NAMALWA (cell line): ENCODE data around the gene SRGN.
"Not testable (repeated sequence)": the region's sequence is repeated elsewhere in the genome, so short reads cannot be mapped to it uniquely, and the experiment has no call there.

Experiments
- DNase-seq: peaks from one replicate; pipeline ENCODE4 v3.0.0-alpha.2; 2015; ENCODE audit warnings: low spot score

SRGN gene

GRCh38 chr10:69087590-69088470 is at the start of gene SRGN:
SRGN (plus strand) TSS chr10:69088103; CDS start chr10:69088158, 55 bp downstream.
- peak; percentile 81 for DNase-seq

GRCh38 chr10:69040904-69041303 is 47.0 kb upstream of the SRGN start:
- DNase-seq, result not testable (repeated sequence)

- no peak for DNase-seq
These were observed 45.5 kb upstream of the SRGN start for GRCh38 chr10:69042417-69042816.

GRCh38 chr10:69042838-69043237 is 45.1 kb upstream of the SRGN start:
- no peak for DNase-seq

- DNase-seq, result no peak
These were observed 43.9 kb upstream of the SRGN start for GRCh38 chr10:69043931-69044531.

- no peak for DNase-seq
These were observed 43.4 kb upstream of the SRGN start for GRCh38 chr10:69044546-69044945.

- no peak for DNase-seq
These were observed 42.2 kb upstream of the SRGN start for GRCh38 chr10:69045441-69046300.

GRCh38 chr10:69047111-69047832 is 40.6 kb upstream of the SRGN start:
- no peak for DNase-seq

- no peak for DNase-seq
These were observed 39.8 kb upstream of the SRGN start for GRCh38 chr10:69048103-69048502.

- no peak for DNase-seq
These were observed 38.3 kb upstream of the SRGN start for GRCh38 chr10:69049566-69049961.

GRCh38 chr10:69051303-69051702 is 36.6 kb upstream of the SRGN start:
- DNase-seq, result no peak

GRCh38 chr10:69051710-69052487 is 36.0 kb upstream of the SRGN start:
- DNase-seq, result no peak

GRCh38 chr10:69052736-69053135 is 35.2 kb upstream of the SRGN start:
- DNase-seq, result no peak

- DNase-seq, result no peak
These were observed 32.7 kb upstream of the SRGN start for GRCh38 chr10:69055241-69055640.

GRCh38 chr10:69056129-69056528 is 31.8 kb upstream of the SRGN start:
- no peak for DNase-seq

GRCh38 chr10:69056536-69057260 is 31.2 kb upstream of the SRGN start:
- DNase-seq, result no peak

GRCh38 chr10:69057261-69057950 is 30.5 kb upstream of the SRGN start:
- DNase-seq, result no peak

- DNase-seq, result no peak
These were observed 30.0 kb upstream of the SRGN start for GRCh38 chr10:69057951-69058297.

- no peak for DNase-seq
These were observed 27.6 kb upstream of the SRGN start for GRCh38 chr10:69060127-69060798.
